ENCODE results near the gene PGAM2.

The PGAM2 gene

GRCh38 chr7:44111761-44112160, 46.4 kb upstream of the PGAM2 start (continued):
- no peak for TF ChIP-seq CSRNP3 (CRISPR knock-in tag; IDR thresholded peaks at IDR 0.05)
- TF ChIP-seq TCF4 (CRISPR knock-in tag; IDR thresholded peaks at IDR 0.05; ENCODE audit: borderline replicate concordance): no peak
- no peak for TF ChIP-seq ESRRG (CRISPR knock-in tag; IDR thresholded peaks at IDR 0.05)
- no peak for TF ChIP-seq POU6F1 (CRISPR knock-in tag; IDR thresholded peaks at IDR 0.05; ENCODE audit: borderline replicate concordance, low read depth)
- no peak for TF ChIP-seq CREB5 (CRISPR knock-in tag; IDR thresholded peaks at IDR 0.05; ENCODE audit: low read depth)
- no peak for TF ChIP-seq SNAI2 (CRISPR knock-in tag; IDR thresholded peaks at IDR 0.05)
- no peak for TF ChIP-seq BACH2 (CRISPR knock-in tag; IDR thresholded peaks at IDR 0.05; ENCODE audit: borderline replicate concordance)

GRCh38 chr7:44110719-44111635, 45.6 kb upstream of the PGAM2 start:
- no peak; the same call in 2 of the 3 replicates for ATAC-seq
- TF ChIP-seq OSR1 (CRISPR knock-in tag; IDR thresholded peaks at IDR 0.05): no peak
- TF ChIP-seq ZNF565 (CRISPR knock-in tag; conservative IDR thresholded peaks at IDR 0.05; ENCODE audit: low read depth): no peak
- TF ChIP-seq CSRNP3 (CRISPR knock-in tag; IDR thresholded peaks at IDR 0.05): no peak
- TF ChIP-seq CREB5 (CRISPR knock-in tag; IDR thresholded peaks at IDR 0.05; ENCODE audit: low read depth): no peak
- no peak for TF ChIP-seq CSDC2 (CRISPR knock-in tag; IDR thresholded peaks at IDR 0.05)
- TF ChIP-seq PATZ1 (CRISPR knock-in tag; IDR thresholded peaks at IDR 0.05; ENCODE audit: borderline replicate concordance): no peak
- TF ChIP-seq ZFP3 (CRISPR knock-in tag; IDR thresholded peaks at IDR 0.05): no peak
- TF ChIP-seq TOX (CRISPR knock-in tag; IDR thresholded peaks at IDR 0.05; ENCODE audit: borderline replicate concordance): no peak
- no peak for TF ChIP-seq ISL1 (CRISPR knock-in tag; IDR thresholded peaks at IDR 0.05)
- no peak for TF ChIP-seq ZC3H10 (CRISPR knock-in tag; IDR thresholded peaks at IDR 0.05)
- TF ChIP-seq ARNTL (CRISPR knock-in tag; IDR thresholded peaks at IDR 0.05; ENCODE audit: borderline replicate concordance, low read depth): no peak

- ATAC-seq: no peak
- no peak for TF ChIP-seq CSRNP3 (CRISPR knock-in tag; IDR thresholded peaks at IDR 0.05)
- TF ChIP-seq TCF4 (CRISPR knock-in tag; IDR thresholded peaks at IDR 0.05; ENCODE audit: borderline replicate concordance): no peak
- no peak for TF ChIP-seq POU6F1 (CRISPR knock-in tag; IDR thresholded peaks at IDR 0.05; ENCODE audit: borderline replicate concordance, low read depth)
- TF ChIP-seq ZNF565 (CRISPR knock-in tag; conservative IDR thresholded peaks at IDR 0.05; ENCODE audit: low read depth): no peak
- no peak for TF ChIP-seq ZNF8 (CRISPR knock-in tag; IDR thresholded peaks at IDR 0.05)
- no peak for TF ChIP-seq ZNF70 (CRISPR knock-in tag; IDR thresholded peaks at IDR 0.05)
- no peak for TF ChIP-seq ZFP30 (CRISPR knock-in tag; IDR thresholded peaks at IDR 0.05)
- no peak for TF ChIP-seq SNAI2 (CRISPR knock-in tag; IDR thresholded peaks at IDR 0.05)
- TF ChIP-seq PATZ1 (CRISPR knock-in tag; IDR thresholded peaks at IDR 0.05; ENCODE audit: borderline replicate concordance): no peak
- TF ChIP-seq TOX (CRISPR knock-in tag; IDR thresholded peaks at IDR 0.05; ENCODE audit: borderline replicate concordance): no peak
- TF ChIP-seq ZFP3 (CRISPR knock-in tag; IDR thresholded peaks at IDR 0.05): no peak
Measured at GRCh38 chr7:44109991-44110390, 44.6 kb upstream of the PGAM2 start.

All from SK-N-SH treated with all-trans-retinoic acid at 6 μM for 48 hours (cell line).